ENCODE measurements around the gene TMEM238. TPM values are rescaled to one million over a fixed set of nuclear protein-coding genes. Genes with fewer than 3 reads are reported as not detected.

TMEM238 gene
- total and polyA plus RNA-seq, 7 donors: 0.54 to 1.7 (median 0.90) TPM; not detected in 2

DNA sequence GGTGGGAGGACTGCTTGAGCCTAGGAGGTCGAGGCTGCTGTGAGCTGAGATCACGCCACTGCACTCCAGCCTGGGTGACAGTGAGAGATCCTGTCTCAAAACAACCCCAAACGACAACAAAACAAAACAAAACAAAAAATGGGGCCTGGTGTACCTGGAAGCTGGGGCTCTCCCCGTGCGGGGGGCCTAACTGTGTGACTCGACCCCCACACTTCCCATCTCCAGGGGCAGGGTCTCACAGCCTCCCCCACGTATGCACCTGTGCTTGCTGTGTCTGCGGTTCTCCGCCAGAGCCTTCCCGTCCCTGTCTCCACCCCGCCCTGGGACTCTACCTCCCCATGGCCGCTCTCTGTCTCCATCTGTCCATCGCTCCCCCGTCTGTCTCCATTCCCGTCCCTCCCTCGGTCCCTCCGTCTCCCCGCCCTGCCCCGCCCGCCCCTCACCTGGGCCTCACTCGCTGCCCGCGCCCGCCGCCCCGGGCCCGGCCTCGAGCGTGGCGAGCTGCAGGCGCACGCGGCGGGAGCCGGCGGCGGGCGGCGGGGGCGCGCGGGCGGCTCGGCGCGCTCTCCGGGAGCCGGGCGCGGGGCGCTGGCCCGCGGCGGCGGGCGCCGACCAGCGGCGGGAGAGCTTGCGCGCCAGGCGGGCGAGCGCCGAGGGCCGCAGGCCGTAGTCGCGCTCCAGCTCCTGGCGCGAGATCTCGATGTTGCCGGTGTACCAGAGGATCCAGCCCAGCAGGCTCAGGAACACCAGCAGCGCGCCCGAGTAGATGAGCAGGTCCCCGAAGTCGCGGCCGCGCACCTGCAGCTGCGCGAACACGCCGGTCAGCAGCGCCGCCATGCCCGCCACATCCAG, 587 bp downstream of the TMEM238 start:
- TF ChIP-seq POLR2A (IDR thresholded peaks at IDR 0.05) (no peak), POLR2AphosphoS5 (IDR thresholded peaks at IDR 0.05) (peak in 2 of 4 donors; percentile 65 to 67)
- Histone ChIP-seq H3K36me3 (peaks cover 12 to 14% (median 13%) of the 10 kb centered on the region in 4 donors), H3K27me3 (no peaks in the 10 kb centered on the region), H3K4me3 (peak overlapping the region; percentile 27 to 95 (median 83)), H3K9me3 (no peaks in the 10 kb centered on the region), H3K27ac (peak overlapping the region; percentile 94 to 97 (median 96)), H3K4me1 (peaks cover 0 to 44% (median 38%) of the 10 kb centered on the region in 4 donors)
- peak; percentile 83 for DNase-seq
- WGBS, 2 donors: 3% methylated on average over 88 of the region's 88 CpGs
- intact Hi-C loops (cut with DNase I): loop anchor here (1.0 kb wide), 2 partner anchors 44 to 81 kb away; partner anchors contain the start of gene KMT5C

GRCh38 chr19:55382522-55383054, 1.5 kb downstream of the TMEM238 start:
- no peak for TF ChIP-seq EP300 (IDR thresholded peaks at IDR 0.05)
- no peak for TF ChIP-seq POLR2A (IDR thresholded peaks at IDR 0.05)
- TF ChIP-seq, protein P1, sequence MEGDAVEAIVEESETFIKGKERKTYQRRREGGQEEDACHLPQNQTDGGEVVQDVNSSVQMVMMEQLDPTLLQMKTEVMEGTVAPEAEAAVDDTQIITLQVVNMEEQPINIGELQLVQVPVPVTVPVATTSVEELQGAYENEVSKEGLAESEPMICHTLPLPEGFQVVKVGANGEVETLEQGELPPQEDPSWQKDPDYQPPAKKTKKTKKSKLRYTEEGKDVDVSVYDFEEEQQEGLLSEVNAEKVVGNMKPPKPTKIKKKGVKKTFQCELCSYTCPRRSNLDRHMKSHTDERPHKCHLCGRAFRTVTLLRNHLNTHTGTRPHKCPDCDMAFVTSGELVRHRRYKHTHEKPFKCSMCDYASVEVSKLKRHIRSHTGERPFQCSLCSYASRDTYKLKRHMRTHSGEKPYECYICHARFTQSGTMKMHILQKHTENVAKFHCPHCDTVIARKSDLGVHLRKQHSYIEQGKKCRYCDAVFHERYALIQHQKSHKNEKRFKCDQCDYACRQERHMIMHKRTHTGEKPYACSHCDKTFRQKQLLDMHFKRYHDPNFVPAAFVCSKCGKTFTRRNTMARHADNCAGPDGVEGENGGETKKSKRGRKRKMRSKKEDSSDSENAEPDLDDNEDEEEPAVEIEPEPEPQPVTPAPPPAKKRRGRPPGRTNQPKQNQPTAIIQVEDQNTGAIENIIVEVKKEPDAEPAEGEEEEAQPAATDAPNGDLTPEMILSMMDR (IDR thresholded peaks at IDR 0.05): no peak
- TF ChIP-seq POLR2AphosphoS5 (IDR thresholded peaks at IDR 0.05): no peak
- Histone ChIP-seq H3K27ac (no peak overlapping the region), H3K27me3 (peaks cover 0 to 6% (median 4%) of the 10 kb centered on the region in 3 donors), H3K4me1 (peaks cover 0 to 35% (median 31%) of the 10 kb centered on the region in 4 donors), H3K9me3 (no peaks in the 10 kb centered on the region), H3K36me3 (peaks cover 3 to 4% (median 3%) of the 10 kb centered on the region in 4 donors), H3K4me3 (no peak overlapping the region)
- DNase-seq: no peak
- WGBS, 2 donors: 96 to 97% methylated on average over 3 of the region's 3 CpGs
- intact Hi-C loops (cut with DNase I): loop anchor here (1.0 kb wide), 2 partner anchors 43 to 80 kb away; partner anchors contain the start of gene KMT5C

GRCh38 chr19:55382013-55382412, 2.1 kb downstream of the TMEM238 start:
- intact Hi-C loops (cut with DNase I): no loop called here
- WGBS, 2 donors: 96 to 97% methylated on average over 5 of the region's 5 CpGs

GRCh38 chr19:55379174-55379573, 4.9 kb downstream of the TMEM238 start:
- TF ChIP-seq EP300 (IDR thresholded peaks at IDR 0.05): no peak
- TF ChIP-seq POLR2A (IDR thresholded peaks at IDR 0.05): no peak
- TF ChIP-seq, protein P1 (IDR thresholded peaks at IDR 0.05): no peak
- TF ChIP-seq POLR2AphosphoS5 (IDR thresholded peaks at IDR 0.05): no peak
- Histone ChIP-seq H3K36me3 (no peaks in the 10 kb centered on the region), H3K4me3 (no peak overlapping the region), H3K4me1 (peaks cover 0 to 16% (median 12%) of the 10 kb centered on the region in 4 donors), H3K27ac (no peak overlapping the region), H3K27me3 (peaks cover 20 to 40% (median 29%) of the 10 kb centered on the region in 3 donors), H3K9me3 (no peaks in the 10 kb centered on the region)
- 69 to 73% methylated on average over 11 of the region's 11 CpGs for WGBS, 2 donors
- intact Hi-C loops (cut with DNase I): no loop called here
- DNase-seq: no peak

More at GRCh38 chr19:55382013-55382412, 2.1 kb downstream of the TMEM238 start:
- Histone ChIP-seq H3K4me1 (peaks cover 0 to 30% (median 26%) of the 10 kb centered on the region in 4 donors), H3K27ac (no peak overlapping the region), H3K27me3 (peaks cover under 1 to 11% (median 8%) of the 10 kb centered on the region in 3 donors), H3K4me3 (no peak overlapping the region), H3K9me3 (no peaks in the 10 kb centered on the region), H3K36me3 (peaks cover 0 to 2% (median 0%) of the 10 kb centered on the region in 4 donors)
- no peak for DNase-seq
- TF ChIP-seq, protein P1 (IDR thresholded peaks at IDR 0.05): no peak
- TF ChIP-seq EP300 (IDR thresholded peaks at IDR 0.05) (no peak), POLR2A (IDR thresholded peaks at IDR 0.05) (no peak), POLR2AphosphoS5 (IDR thresholded peaks at IDR 0.05) (no peak)

All from sigmoid colon (tissue), 7 donors.